Stimulated activated CD8-positive, alpha-beta memory T cell treated with anti-CD3 and anti-CD28 coated beads, Interleukin-12 subunit alpha, Interleukin-12 subunit beta, amount 100 ng/mL, for 24 hours (primary cell): ENCODE measurements around the gene CCL2.

Source experiments
- DNase-seq: peaks from one replicate; pipeline ENCODE4 v3.0.0-alpha.2; 2020; ENCODE audit errors: extremely low read depth

Gene CCL2

GRCh38 chr17:34241062-34241461, 14.0 kb upstream of the CCL2 start:
- no peak for DNase-seq

GRCh38 chr17:34242587-34243363, 12.3 kb upstream of the CCL2 start:
- DNase-seq = no peak

- no peak for DNase-seq
Observed at GRCh38 chr17:34243364-34244320, 11.4 kb upstream of the CCL2 start.

- no peak for DNase-seq
Observed at GRCh38 chr17:34245351-34245905, 9.7 kb upstream of the CCL2 start.

- DNase-seq = no peak
Observed at GRCh38 chr17:34246446-34246845, 8.6 kb upstream of the CCL2 start.

GRCh38 chr17:34246881-34247280, 8.2 kb upstream of the CCL2 start:
- no peak for DNase-seq

- no peak for DNase-seq
Observed at GRCh38 chr17:34248511-34249024, 6.5 kb upstream of the CCL2 start.

GRCh38 chr17:34249061-34249460, 6.0 kb upstream of the CCL2 start:
- no peak for DNase-seq

GRCh38 chr17:34249478-34249877, 5.6 kb upstream of the CCL2 start:
- no peak for DNase-seq

GRCh38 chr17:34251186-34251585, 3.9 kb upstream of the CCL2 start:
- DNase-seq = no peak

- no peak for DNase-seq
Observed at GRCh38 chr17:34252095-34252443, 3.0 kb upstream of the CCL2 start.

- no peak for DNase-seq
Observed at GRCh38 chr17:34252444-34253138, 2.5 kb upstream of the CCL2 start.

GRCh38 chr17:34253139-34253525, 2.0 kb upstream of the CCL2 start:
- DNase-seq = no peak

GRCh38 chr17:34254146-34254545, 939 bp upstream of the CCL2 start:
- DNase-seq = no peak

GRCh38 chr17:34255381-34255732, 272 bp downstream of the CCL2 start:
- DNase-seq = no peak

GRCh38 chr17:34255841-34256240, 756 bp downstream of the CCL2 start:
- no peak for DNase-seq

- DNase-seq = no peak
Observed at GRCh38 chr17:34257299-34257985, 2.4 kb downstream of the CCL2 start.

GRCh38 chr17:34257986-34258326, 2.9 kb downstream of the CCL2 start:
- DNase-seq = no peak

- no peak for DNase-seq
Observed at GRCh38 chr17:34259146-34259545, 4.1 kb downstream of the CCL2 start.

GRCh38 chr17:34260861-34261260, 5.8 kb downstream of the CCL2 start:
- DNase-seq = no peak

GRCh38 chr17:34261568-34262337, 6.7 kb downstream of the CCL2 start:
- DNase-seq = no peak
